Stimulated activated CD4-positive, alpha-beta T cell treated with anti-CD3 and anti-CD28 coated beads, Interleukin-2, amount 100 ng/mL, for 4 hours (primary cell): Measurements from ENCODE around the gene ANK3.

Source experiments
- DNase-seq: peaks from one replicate; pipeline ENCODE4 v3.0.0-alpha.2; 2020; ENCODE audit warnings: low read depth

Gene ANK3

DNA sequence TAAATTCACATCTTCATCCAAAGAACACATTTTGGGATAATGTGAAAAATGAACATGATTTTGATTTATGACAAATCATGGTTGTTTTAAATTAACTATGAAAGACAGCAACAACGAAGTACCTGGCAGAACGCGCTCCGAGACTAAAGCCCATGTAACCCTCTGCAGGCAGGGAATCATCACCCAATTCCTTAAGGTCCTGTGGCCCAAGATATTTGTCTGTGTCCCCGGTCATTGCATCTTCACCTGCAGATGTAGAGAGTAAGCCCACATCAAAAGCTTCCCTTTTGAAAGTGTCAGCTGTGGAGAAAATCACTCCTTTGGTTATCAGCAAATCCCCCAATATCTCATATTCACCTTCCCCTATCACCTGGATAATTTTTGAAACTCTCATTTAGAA lies 250.8 kb downstream of the ANK3 start:
- DNase-seq = no peak

DNA sequence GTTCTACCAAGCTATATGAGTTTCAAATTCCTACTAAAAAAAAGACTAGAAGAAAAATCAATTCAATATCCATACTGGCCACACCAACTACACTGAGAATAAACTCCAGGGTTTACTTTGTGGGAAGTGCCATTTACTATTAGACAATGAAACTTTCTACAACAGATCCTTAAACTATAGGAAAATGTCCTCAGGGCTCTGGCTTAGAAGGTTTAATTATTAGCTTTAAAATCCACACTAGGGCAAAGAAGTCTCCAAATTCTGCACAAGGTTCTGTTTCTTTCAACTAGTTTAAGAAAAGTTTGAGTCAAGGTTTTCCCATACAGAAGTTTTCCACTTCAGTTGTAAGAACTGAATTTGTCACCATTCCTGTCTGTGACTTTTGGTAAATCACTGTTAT lies 251.6 kb downstream of the ANK3 start:
- DNase-seq = no peak

DNA sequence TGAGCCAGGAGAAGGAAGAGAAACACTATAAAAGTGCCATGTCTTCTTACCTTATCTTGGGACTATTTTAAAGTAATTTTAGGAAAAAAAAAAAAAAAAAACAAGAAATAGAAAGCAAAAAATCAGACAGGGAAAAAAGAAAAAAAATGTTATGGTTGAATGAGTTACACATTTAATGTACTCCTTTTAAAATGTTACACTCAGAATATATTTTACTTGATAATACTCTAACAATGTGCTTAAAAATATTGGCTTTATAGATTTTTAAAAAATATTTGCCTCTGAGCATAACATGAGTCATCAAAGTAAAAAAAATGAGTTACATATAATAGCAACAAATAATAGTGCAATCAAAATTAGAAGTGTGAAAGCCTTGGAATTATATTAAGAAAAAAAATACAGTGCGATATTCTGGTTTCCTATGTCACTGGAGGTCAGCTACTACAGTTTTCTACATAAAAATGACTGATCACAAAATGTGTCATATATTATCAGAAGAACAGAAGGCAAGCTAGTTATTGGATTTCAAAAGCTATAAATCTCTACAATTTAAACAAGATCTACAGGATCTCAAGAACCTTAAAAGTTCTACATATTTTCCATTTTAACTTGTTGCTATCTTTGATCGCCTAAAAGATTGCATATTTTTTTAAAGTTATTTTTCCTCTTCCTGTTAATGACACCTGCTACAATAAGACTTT lies 252.2 kb downstream of the ANK3 start:
- DNase-seq = no peak

DNA sequence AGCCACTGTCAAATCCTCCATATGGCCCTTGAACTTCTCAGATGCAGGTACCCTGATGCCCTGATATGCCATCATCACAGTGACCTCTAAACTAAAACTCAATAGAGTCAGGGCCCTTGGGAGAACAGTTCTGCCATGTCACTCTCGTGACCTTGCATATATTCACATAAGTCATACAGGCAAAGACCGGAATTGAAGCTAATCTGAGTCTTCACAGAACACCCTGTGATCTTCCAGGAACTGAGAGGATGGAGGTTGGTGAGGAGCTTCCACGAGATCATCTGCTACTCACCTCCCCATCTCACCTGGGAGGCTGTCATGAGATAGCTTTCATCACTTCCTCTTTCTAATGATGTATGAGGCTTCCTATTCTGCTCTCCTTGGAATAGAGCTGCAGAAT lies 254.7 kb downstream of the ANK3 start:
- DNase-seq = no peak

DNA sequence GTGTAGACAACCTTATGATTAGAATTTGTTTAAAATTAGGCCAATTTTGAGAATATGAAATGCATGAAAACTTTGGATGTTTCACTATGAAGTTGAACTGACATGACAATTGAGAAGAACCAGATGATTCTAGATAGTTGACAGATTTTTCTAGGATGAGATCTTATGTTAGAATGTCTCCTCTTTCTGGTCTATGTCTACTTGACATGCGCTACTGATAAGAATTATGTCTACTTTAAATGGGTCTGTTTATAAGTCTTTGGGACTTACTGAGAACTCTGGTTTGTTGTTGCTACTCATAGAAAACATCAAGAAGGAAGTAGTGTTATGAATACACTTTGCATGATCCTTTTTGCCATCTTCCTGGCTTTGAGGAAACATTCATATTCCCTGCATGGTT lies 255.1 kb downstream of the ANK3 start:
- no peak for DNase-seq

DNA sequence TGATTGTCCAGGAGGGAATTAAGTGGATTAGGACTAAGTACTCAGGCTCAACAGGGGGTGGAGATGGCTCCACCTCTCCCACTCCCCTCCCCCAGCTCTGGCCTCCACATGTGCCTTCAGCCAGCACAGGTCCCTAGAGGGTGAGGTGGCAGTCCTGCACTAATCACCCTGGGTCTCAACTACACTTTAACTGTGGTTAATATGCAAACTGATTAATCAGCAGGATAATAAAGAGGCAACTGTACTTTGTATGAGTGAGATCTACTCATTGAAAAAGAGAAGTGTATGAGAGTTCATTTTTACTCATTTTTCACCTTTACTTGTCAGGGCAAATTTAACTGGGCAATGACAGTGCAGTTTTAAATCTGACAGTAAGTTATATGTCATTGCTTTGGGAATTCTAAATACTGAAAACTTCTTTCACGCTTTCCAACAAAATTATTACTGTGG lies 259.5 kb downstream of the ANK3 start:
- DNase-seq = no peak

DNA sequence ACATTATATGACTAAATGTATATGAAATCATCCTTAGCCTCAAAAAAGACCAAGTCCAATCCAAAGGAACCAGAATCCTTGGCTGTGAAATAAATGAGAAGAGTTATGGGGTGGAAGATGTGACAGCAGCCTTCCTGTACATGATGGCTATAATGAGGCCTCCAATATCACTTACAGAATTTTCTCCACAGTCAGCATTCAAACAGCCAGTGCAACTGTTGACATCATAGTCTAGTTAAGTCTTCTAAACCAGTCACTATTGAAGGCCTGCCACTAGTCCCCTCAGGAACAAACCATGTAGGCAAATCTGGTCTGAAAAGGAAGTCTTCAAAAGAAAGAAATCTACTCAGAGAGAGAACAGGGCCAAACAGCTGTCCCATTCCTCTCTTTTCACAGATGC lies 263.8 kb downstream of the ANK3 start:
- DNase-seq = no peak

DNA sequence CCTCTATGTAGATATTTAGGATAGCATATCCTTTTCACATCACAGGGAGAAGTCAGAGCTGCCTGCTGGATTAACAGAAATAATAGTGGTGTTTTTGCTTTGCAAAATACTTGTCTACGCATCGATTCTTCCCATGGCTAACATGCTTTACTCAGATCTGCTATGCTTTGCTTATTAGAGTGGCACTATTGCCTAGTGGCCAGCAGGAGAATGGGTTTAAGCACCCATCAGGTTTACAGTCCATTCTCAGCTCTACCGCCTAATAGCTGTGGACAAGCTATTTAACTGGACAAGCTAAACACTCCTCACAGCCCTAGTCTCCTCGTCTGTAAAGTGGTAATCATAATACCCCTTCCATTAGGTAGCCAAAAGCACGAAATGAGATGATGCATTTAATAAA lies 265.1 kb downstream of the ANK3 start:
- DNase-seq = no peak

DNA sequence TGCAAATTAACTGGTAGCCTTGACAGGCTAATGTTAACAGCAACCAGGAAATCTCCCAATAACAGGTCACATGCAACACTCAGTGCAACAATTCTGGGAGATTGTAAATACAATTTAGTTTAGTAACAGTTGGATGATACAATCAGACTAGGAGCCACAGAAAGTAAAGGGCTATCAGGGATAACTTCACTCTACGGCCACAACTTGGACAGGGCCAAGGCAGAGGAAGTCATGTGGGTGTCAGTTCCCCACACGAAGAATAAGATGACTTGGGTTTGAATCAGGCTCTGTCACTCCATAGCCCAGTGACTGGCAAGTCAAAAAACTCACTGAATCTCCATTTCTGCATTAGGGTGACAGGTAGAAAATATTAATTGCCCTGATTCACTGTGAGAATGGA lies 266.0 kb downstream of the ANK3 start:
- no peak for DNase-seq

DNA sequence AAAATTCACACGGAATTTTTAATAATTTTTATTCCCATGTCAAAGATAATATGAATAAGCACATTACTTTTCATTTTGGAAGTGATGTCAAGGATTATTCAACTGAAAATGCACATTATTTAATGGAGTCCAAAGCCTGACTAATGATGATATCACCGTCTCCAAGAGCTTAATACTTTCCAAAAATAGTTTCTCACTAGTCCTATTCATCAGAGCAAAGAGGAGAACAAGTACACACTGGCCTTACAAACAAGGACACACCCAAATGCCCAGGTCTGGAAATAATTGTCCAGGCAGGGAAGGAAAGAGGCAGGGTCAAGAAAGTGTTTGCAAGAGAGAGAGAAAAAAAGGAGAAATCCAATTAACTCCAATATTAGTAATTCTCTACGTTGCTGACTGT lies 266.5 kb downstream of the ANK3 start:
- DNase-seq = no peak

DNA sequence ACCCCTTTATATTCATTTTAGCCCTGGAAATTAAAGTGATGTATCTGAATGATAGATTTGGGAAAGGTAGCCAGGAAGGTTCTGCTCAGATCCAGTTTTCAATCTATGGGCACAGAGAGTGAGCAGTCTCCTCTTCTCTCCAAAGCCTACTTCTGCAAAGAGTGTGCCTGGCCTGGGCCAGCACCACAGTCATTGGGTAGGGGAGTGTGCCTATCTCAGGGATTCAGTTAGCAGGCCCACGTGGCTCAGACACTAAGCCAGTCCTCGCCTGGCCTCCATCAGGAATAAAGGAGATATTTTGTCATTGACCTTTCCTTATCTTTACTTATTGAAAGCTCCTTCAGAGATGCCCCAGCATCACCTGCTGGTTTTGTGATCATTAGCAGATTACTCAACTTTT lies 267.5 kb downstream of the ANK3 start:
- no peak for DNase-seq

DNA sequence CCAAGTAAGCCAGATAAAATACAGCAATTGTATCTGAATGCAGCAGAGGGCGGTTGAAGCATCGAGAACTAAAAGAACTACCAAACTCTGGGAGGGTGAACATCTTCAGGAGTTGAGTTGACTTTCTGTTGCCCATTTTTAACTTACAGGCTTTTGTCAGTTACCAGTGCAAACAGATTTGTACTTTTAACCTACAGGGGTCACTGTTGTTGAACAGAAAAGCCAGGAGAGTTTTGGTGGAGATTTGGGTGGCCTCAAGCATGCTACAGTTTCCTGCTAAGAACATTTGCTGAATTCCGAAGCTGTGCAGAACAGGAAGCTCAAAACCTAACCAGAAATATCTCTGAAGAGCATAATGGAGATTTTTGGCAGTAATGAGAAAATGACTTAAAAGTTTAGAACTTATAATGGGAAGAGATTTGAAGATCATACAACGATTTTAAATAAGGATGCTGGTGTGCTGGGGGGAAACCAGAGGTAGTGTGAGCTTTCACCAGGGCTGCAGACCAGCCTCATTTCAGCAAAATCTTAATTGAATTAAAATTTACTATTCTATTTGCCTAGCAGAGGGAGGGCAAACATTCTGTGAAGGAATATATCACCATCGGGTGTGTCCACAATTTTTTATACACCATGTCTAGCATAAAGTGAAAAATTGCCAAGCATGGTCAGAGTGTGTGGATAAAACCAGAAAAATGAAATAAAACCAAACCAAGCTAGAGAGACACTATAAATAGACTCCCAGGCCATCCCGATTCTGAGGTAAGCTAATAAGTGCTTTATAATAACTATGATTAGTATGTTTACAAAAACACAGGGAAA lies 274.7 kb downstream of the ANK3 start:
- DNase-seq = no peak

DNA sequence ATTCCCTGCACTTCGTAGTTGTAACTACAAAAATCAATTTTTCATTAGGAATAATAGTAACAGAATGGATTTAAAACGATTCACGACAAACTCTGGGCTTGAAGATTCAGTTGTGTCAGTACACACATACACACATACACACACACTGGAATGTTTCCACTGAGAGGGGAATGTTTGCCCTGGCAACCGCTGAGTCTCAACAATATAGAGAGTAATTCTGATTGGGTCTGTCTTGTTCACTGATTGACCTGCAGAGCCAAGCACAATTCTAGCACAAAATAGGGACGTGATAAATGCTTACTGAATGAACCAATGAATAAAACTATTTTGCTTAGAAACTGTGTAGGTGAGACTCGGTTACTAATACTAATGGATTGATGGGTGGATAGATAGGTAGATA lies 278.9 kb downstream of the ANK3 start:
- no peak for DNase-seq

DNA sequence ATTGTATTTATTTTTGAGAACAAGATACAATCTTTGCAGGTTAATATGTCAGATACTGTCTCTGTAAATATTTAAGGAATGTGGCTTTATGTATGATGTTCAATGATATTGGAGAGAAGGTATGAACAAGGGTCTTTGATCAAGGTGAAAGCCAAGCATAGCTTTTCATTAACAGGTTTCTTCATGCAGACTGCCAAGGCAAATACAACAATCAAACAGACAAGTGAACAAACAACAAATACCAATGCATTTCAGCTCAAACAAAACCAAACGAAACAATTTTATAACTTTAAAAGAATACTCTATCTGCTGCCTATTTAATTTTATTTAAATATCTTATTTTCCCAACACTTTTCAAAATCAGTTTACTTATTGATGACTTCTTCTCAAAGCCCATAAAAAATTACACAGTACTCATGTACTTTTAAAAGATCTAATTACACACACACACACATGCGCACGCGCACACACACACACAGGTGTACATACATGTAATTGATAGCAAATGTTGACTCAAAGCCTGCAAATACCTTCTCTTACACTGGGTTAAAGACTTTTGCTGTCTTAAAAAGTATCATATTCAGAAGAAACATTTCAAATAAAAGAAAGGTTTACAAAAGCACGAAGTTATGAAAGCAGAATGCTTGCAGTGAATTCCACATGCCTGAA lies 282.2 kb downstream of the ANK3 start:
- DNase-seq = no peak

DNA sequence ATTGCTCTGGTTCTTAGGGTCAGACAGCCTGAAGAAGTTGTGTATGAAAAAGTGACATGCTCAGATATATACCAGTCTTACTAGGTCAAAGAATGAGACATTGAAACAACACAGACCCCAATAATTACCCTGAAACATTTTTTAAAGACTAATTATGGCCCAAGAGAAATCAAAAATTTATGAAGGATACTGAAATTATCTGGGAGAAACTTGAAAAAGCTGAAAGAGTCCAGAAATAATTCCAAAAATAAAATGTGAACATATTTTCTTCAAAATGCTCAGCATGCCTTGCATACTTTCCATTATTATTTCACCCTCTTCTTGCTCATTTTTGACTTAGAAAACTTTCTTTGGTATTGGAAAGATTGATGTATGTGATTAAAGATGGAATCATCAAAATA lies 284.4 kb downstream of the ANK3 start:
- no peak for DNase-seq

DNA sequence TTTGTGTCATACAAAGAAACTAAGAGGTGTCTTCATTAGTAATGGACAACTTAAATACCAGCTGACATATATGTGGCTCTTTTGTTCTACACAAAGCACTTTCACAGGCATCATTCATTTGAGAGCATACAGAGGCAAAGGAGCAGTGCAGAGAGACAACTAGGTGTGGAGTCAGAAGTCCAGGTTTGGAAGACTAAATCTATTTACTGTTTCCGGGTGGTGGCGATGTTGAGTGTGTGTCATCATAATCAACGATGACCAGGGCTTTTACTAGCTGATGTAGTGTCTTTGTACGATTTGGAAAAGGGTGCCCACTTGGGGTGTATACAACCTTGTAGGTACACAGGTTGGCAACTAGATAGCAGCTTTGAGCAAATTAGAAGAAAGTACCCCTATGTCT lies 287.9 kb downstream of the ANK3 start:
- no peak for DNase-seq

DNA sequence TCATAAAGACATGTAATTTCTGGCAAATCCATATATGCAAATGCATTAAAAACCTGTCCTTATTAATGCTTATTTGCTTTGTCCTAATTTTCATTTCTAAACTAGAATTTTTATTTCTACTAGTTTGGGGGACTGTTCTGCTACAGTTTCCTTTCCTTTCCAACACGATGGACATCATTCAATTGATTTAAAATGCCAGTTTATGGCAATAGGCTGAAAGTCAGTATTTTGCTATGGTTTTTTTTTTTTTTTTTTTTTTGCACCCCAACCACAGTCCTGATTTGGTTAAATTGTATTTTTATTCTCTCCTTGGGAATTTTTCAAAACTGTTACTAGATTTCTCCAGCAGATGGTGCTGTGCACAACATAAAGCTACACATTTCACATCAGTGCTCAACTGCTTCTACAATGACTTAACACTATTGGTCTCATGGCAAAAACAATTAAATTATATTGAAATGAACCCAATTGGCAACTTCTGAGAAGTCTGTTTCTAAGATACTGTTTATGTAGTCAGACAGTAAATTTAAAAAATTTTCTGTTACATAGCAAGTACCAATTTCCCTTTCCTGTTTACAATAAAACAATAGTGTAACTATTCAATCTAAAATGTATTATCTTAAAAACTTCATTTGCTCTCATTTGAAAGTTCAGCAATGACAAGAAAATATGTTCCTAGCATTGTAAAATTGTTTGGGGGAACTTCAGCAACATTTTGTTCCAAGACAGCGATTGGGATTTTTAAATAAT lies 289.5 kb downstream of the ANK3 start:
- DNase-seq = no peak

DNA sequence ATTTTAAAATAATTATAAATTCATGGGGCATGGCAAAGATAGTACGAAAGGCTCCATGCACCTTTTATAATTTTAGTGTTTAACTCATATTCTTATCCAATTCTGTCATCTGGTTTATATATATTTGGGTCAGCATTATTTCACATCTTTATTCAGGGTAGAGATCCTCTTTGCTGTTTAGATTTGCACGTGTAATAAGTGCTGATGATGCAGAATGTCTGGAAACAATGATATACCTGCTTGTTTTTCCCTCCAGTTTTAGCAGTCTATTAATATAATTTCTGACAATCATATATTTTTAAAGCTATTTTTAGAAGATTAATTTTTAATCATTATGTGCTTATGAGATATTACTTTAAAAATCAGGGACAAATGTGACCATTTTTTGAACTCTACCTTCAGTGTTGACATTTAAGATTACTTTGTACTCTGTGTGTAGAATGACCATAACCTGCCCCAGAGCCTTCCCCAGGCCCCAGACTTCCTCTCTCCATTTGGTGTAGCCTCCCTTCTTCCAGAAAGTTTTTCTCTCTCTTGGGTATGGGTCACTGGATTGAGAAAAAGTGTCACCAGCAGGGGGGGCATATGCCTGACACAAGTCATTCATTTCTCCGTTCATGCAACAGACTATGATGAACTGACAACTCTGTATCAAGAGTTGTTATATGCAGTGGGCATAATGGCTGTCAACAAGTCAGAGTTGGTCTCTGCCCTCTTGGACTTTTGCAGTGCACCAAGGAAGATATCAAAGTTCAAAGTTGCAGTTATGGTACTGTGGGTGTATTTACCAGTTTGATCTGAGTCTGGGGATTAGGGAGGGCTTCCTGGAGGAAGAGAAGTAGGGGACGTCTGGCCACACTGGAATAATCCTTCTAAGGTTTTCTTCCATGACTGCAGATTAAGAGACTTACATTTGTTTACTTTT lies 290.7 kb downstream of the ANK3 start:
- DNase-seq = no peak

DNA sequence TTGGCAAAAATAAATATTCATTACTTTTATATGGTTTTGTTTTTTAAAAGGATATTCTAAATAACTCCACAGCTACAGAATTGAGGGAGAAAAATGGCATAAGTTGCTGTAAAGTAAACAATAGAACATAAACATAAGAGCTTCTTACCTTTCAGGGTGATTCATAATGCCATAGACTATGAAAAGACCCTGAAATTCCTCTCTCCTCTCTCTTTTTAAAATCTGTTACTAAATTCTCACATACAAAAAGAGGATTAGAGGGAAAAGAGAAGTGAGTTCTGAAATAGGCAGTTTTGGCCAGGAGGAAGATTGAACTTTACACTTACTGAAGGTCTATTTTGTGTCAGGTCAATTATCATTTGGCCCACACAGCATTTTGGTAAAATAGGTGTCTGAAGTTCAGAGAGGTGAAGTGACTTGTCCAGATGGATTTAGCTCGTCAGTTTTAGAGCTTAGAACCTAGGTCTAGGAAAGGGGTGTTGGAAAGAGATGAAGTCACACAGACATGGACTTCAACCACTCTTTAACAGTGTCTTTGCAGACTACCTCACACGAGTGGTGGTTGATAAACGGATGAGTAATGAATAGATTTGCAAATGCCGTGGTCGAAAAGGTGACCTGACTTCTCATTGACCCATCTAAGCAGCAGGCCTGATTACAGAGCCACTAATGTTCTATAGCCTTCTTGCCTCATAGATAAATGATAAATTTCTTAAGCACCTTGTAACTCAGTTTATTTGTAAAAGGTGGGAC lies 292.7 kb downstream of the ANK3 start:
- no peak for DNase-seq

DNA sequence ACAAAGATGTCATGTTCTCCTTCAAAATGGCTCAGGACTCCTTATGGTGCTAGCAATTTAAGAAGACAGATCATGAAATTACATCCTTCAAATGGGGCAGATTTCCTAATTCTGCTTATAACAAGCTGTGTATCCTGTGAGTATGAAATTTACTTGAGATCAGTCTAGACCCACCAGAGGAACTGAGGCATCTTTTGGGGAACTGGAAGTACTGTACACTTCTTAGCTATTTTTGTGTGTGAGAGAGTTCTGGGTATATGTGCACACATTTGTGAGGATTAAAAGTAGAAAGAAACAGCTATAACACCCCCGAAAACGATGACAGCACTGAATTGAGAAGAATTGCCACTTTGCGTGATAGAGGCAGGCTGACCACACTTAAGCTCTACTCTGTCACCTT lies 296.4 kb downstream of the ANK3 start:
- no peak for DNase-seq

DNA sequence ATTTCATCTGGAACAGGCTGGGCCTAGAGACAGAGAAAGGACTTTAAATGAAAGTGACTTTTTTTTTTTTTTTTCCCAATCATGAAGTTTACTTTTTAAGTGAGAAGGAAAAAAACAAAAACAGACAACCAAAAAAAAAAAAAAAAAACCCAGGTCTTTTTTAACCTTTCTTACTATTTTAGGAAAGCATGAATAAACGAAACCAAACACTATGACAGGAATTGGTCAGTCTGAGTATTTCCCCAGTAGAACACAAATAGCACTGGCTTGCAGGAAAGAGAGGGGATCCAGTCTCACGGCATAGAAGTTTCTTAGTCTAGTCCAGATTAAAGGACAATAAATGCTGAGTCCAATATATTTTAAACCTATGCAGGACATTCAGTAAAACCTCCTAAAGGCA lies 302.8 kb downstream of the ANK3 start:
- no peak for DNase-seq
